ENCODE results near the gene CLTA. TPM values are rescaled to one million over a fixed set of nuclear protein-coding genes. Genes with fewer than 3 reads are reported as not detected.
A peak's percentile ranks its signal among the peaks of the same experiment; 100 is the strongest.

CLTA gene
- total and polyA plus RNA-seq, 2 of the 8 experiments (the other 6 are each of a cell fraction or from before 2014, with no cell fraction given): 137 to 236 TPM

- TF ChIP-seq JUND (IDR thresholded peaks at IDR 0.05; ENCODE audit: low read length) (no peak), RBBP5 (IDR thresholded peaks at IDR 0.05; ENCODE audit: borderline replicate concordance, low read depth, low read length) (0 out of 2 replicates have a peak, but pooled peaks have one; percentile 45), BACH1 (IDR thresholded peaks at IDR 0.05; ENCODE audit: low read length) (no peak), CHD1 (IDR thresholded peaks at IDR 0.05; ENCODE audit: low read depth, low read length) (no peak), CBX5 (IDR thresholded peaks at IDR 0.05; ENCODE audit: low read depth, low read length) (no peak), GTF2F1 (IDR thresholded peaks at IDR 0.05; ENCODE audit: borderline replicate concordance, low read depth, low read length) (no peak), GABPA (IDR thresholded peaks at IDR 0.05; ENCODE audit: borderline replicate concordance, insufficient read depth, low read length) (no peak), PHF8 (conservative IDR thresholded peaks at IDR 0.05; ENCODE audit: low read depth, low read length) (0 out of 2 replicates have a peak, but pooled peaks have one; percentile 29)
Measured at GRCh38 chr9:36166168-36166927, 24.4 kb upstream of the CLTA start (continued).

Measured in H1 (cell line).